IMR-90 (cell line): ENCODE measurements around the gene MSH5. TPM values are rescaled to one million over a fixed set of nuclear protein-coding genes. Genes with fewer than 3 reads are reported as not detected.

Experiments used
- ATAC-seq: fragments of 200-7000 bp; cut with Tn5 transposase; 2 replicates; pipeline ENCODE4 v1.9.1; 2020; ENCODE audit warnings: low read depth, mild to moderate bottlenecking, moderate library complexity
- BruUV-seq: library from RNA; stranded (reverse); fragments of 400-500 nt; replicated peaks from 2 replicates; lab custom pipeline; 2021; lab: Mats Ljungman, UMichigan
- CTCF ChIA-PET: fragments of 300-600 bp; formaldehyde crosslinking; extraction: SDS; loops from one replicate; lab custom pipeline; 2021; ENCODE audit warnings: antibody characterized with exemption; lab: Yijun Ruan, JAX
- POLR2A ChIA-PET: fragments of 300-600 bp; sonication (Branson Sonifier 250); formaldehyde crosslinking; loops from one replicate; lab custom pipeline; 2022; ENCODE audit warnings: antibody characterized with exemption; ENCODE audit not compliant: unreplicated experiment; lab: Charles Lee
- DNase-seq: peaks from one replicate; pipeline ENCODE4 v3.0.0; 2013
- H2AFZ ChIP-seq: replicated peaks from 2 replicates; pipeline ENCODE3; 2013; ENCODE audit warnings: low read length, mild to moderate bottlenecking; ENCODE audit not compliant: poor library complexity
- H2AK5ac ChIP-seq: 2 replicates; pipeline ENCODE4 v1.6.1; 2013; ENCODE audit warnings: low read depth, low read length, inconsistent platforms
- H2AK9ac ChIP-seq: replicated peaks from 2 replicates; pipeline ENCODE3; 2013; ENCODE audit warnings: mild to moderate bottlenecking, low read depth, low read length, moderate library complexity; ENCODE audit not compliant: poor library complexity
- H2BK120ac ChIP-seq: 2 replicates; pipeline ENCODE4 v1.6.1; 2013; ENCODE audit warnings: low read depth, low read length, inconsistent platforms
- H2BK15ac ChIP-seq: 3 replicates; pipeline ENCODE4 v1.6.1; 2013; ENCODE audit warnings: low read depth, low read length, inconsistent platforms
- H2BK20ac ChIP-seq: 2 replicates; pipeline ENCODE4 v1.6.1; 2013; ENCODE audit warnings: low read depth, mild to moderate bottlenecking, inconsistent platforms, low read length, moderate library complexity
- H2BK5ac ChIP-seq: 2 replicates; pipeline ENCODE4 v1.6.1; 2013; ENCODE audit warnings: mild to moderate bottlenecking, low read depth, low read length, inconsistent platforms; ENCODE audit not compliant: poor library complexity, severe bottlenecking
- H3K14ac ChIP-seq: replicated peaks from 2 replicates; pipeline ENCODE4 v1.6.1; 2013; ENCODE audit warnings: low read depth, low read length, inconsistent platforms
- H3K18ac ChIP-seq: 2 replicates; pipeline ENCODE4 v1.6.1; 2013; ENCODE audit warnings: low read depth, low read length, control low read depth
- H3K23ac ChIP-seq: 2 replicates; pipeline ENCODE4 v1.6.1; 2013; ENCODE audit warnings: low read depth, low read length, inconsistent platforms
- H3K27ac ChIP-seq: 2 replicates; pipeline ENCODE4 v1.5.1; 2013; ENCODE audit warnings: mild to moderate bottlenecking, control low read depth, low read length; ENCODE audit not compliant: insufficient read depth
- H3K27me3 ChIP-seq: 2 replicates; pipeline ENCODE4 v1.6.1; 2013; ENCODE audit warnings: low read length; ENCODE audit not compliant: control insufficient read depth, insufficient read depth
- H3K36me3 ChIP-seq: 2 replicates; pipeline ENCODE4 v1.6.1; 2013; ENCODE audit warnings: low read length, mixed read lengths; ENCODE audit not compliant: control insufficient read depth, insufficient read depth
- H3K4ac ChIP-seq: 2 replicates; pipeline ENCODE4 v1.6.1; 2013; ENCODE audit warnings: low read depth, low read length, inconsistent platforms
- H3K4me1 ChIP-seq: 2 replicates; pipeline ENCODE4 v1.6.1; 2013; ENCODE audit warnings: low read length, mixed read lengths; ENCODE audit not compliant: control insufficient read depth, insufficient read depth
- H3K4me2 ChIP-seq: 2 replicates; pipeline ENCODE4 v1.6.1; 2013; ENCODE audit warnings: low read depth, mild to moderate bottlenecking, control low read depth, low read length, moderate library complexity
- H3K4me3 ChIP-seq: 2 replicates; pipeline ENCODE4 v1.5.1; 2013; ENCODE audit warnings: low read depth, mild to moderate bottlenecking, control low read depth, low read length, moderate library complexity; ENCODE audit not compliant: insufficient read depth
- H3K56ac ChIP-seq: 2 replicates; pipeline ENCODE4 v1.6.1; 2013; ENCODE audit warnings: low read length, inconsistent platforms; ENCODE audit not compliant: insufficient read depth; ENCODE audit errors: extremely low read depth
- H3K79me1 ChIP-seq, 2 experiments: 2 replicates each; pipeline ENCODE4 v1.6.1; 2013; ENCODE audit warnings: low read length in 2 of 2, inconsistent platforms in 1 of 2, low read depth in 1 of 2
- H3K9ac ChIP-seq: 2 replicates; pipeline ENCODE4 v1.6.1; 2013; ENCODE audit warnings: low read depth, low read length, control low read depth
- H3K9me1 ChIP-seq: 2 replicates; pipeline ENCODE4 v1.6.1; 2013; ENCODE audit warnings: low read length, inconsistent platforms; ENCODE audit not compliant: insufficient read depth
- H3K9me3 ChIP-seq: 2 replicates; pipeline ENCODE4 v1.6.1; 2013; ENCODE audit warnings: low read length; ENCODE audit not compliant: control insufficient read depth, insufficient read depth
- H4K20me1 ChIP-seq: 2 replicates; pipeline ENCODE4 v1.6.1; 2013; ENCODE audit warnings: low read length, inconsistent platforms; ENCODE audit not compliant: insufficient read depth
- H4K5ac ChIP-seq: 2 replicates; pipeline ENCODE4 v1.6.1; 2013; ENCODE audit warnings: mild to moderate bottlenecking, low read depth, low read length, control low read depth
- H4K8ac ChIP-seq, 2 experiments: 2 replicates each; pipeline ENCODE4 v1.6.1; 2013; ENCODE audit warnings: low read depth in 2 of 2, low read length in 2 of 2, control low read depth in 1 of 2, inconsistent platforms in 1 of 2
- H4K91ac ChIP-seq: 2 replicates; pipeline ENCODE4 v1.6.1; 2013; ENCODE audit warnings: low read depth, low read length, inconsistent platforms; ENCODE audit not compliant: insufficient read depth
- BHLHE40 ChIP-seq: fragments of 150-350 bp; IDR thresholded peaks from 2 replicates; pipeline ENCODE4 v1.6.1; 2016; ENCODE audit warnings: mild to moderate bottlenecking, low read depth, low read length
- CHD1 ChIP-seq: IDR thresholded peaks from 2 replicates; pipeline ENCODE4 v1.6.1; 2012; ENCODE audit warnings: low read depth, low read length, improper control_type of control experiment
- CTCF ChIP-seq: conservative IDR thresholded peaks from 2 replicates; pipeline ENCODE4 v1.5.1; 2012; ENCODE audit warnings: mild to moderate bottlenecking, low read depth, low read length, improper control_type of control experiment
- ELK1 ChIP-seq: fragments of 150-350 bp; IDR thresholded peaks from 2 replicates; pipeline ENCODE4 v1.6.1; 2016; ENCODE audit warnings: low read depth, mild to moderate bottlenecking, low read length, moderate library complexity, borderline replicate concordance
- FOS ChIP-seq: fragments of 150-350 bp; IDR thresholded peaks from 2 replicates; pipeline ENCODE4 v1.6.1; 2016; ENCODE audit warnings: low read depth, low read length
- MAFK ChIP-seq: IDR thresholded peaks from 2 replicates; pipeline ENCODE4 v1.6.1; 2012; ENCODE audit warnings: low read depth, low read length, improper control_type of control experiment
- MAZ ChIP-seq: IDR thresholded peaks from 2 replicates; pipeline ENCODE4 v1.6.1; 2012; ENCODE audit warnings: low read depth, mild to moderate bottlenecking, low read length, improper control_type of control experiment, moderate library complexity, borderline replicate concordance
- NFE2L2 ChIP-seq: fragments of 150-350 bp; IDR thresholded peaks from 2 replicates; pipeline ENCODE4 v1.6.1; 2016; ENCODE audit warnings: low read depth, mild to moderate bottlenecking, low read length
- POLR2A ChIP-seq: IDR thresholded peaks from 2 replicates; pipeline ENCODE4 v1.6.1; 2012; ENCODE audit warnings: mild to moderate bottlenecking, low read depth, low read length
- RAD21 ChIP-seq: IDR thresholded peaks from 2 replicates; pipeline ENCODE4 v1.6.1; 2012; ENCODE audit warnings: low read length, improper control_type of control experiment
- RCOR1 ChIP-seq: IDR thresholded peaks from 2 replicates; pipeline ENCODE4 v1.6.1; 2012; ENCODE audit warnings: mild to moderate bottlenecking, low read length, improper control_type of control experiment; ENCODE audit not compliant: insufficient replicate concordance
- RFX5 ChIP-seq: IDR thresholded peaks from 2 replicates; pipeline ENCODE4 v1.8.0; 2012; ENCODE audit warnings: low read depth, mild to moderate bottlenecking, low read length, moderate library complexity
- SMC3 ChIP-seq: fragments of 150-350 bp; IDR thresholded peaks from 2 replicates; pipeline ENCODE4 v1.6.1; 2016; ENCODE audit warnings: low read depth, mild to moderate bottlenecking, antibody characterized with exemption, low read length, moderate library complexity
- USF2 ChIP-seq: fragments of 150-350 bp; IDR thresholded peaks from 2 replicates; pipeline ENCODE4 v1.6.1; 2017; ENCODE audit warnings: mild to moderate bottlenecking, antibody characterized with exemption, low read length, low read depth
- WGBS, 2 experiments: methylation state at CpG; one replicate each; pipeline versions ENCODE4 v1.1.5 to v1.1.7; 2013; ENCODE audit warnings: missing lambda C conversion rate in 2 of 2; ENCODE audit not compliant: insufficient read length in 1 of 2; ENCODE audit errors: extremely low coverage in 2 of 2; 5-methylcytosine and 5-hydroxymethylcytosine counted together
- dilution Hi-C: fragments of 300-500 bp; cut with HindIII; formaldehyde crosslinking; loops from one replicate; pipeline ENCODE4 v1.14.3; 2018; ENCODE audit warnings: low sequenced_read_pairs; ENCODE audit not compliant: unreplicated experiment
- in situ Hi-C: fragments of 300-500 bp; cut with MboI; formaldehyde crosslinking; loops from 3 replicates; pipeline ENCODE4 v1.14.3; 2019; ENCODE audit warnings: low sequenced_read_pairs, inconsistent platforms, mixed read lengths
- intact Hi-C: fragments of 100-400 bp; cut with micrococcal nuclease; formaldehyde crosslinking; loops from 2 replicates; pipeline ENCODE4 v1.10.0; 2022
- polyA plus RNA-seq, 3 experiments: library from polyadenylated mRNA; depleted of rRNA; stranded (reverse); fragments of >200 nt; gene quantifications; 2 replicates each; pipeline ENCODE4 v1.2.3, GENCODE V29; 2012; ENCODE audit warnings: low replicate concordance in 1 of 3
- total RNA-seq: library from RNA; depleted of rRNA; stranded (reverse); fragments of >200 nt; gene quantifications from 2 replicates; pipeline ENCODE4 v1.2.3, GENCODE V29; 2012

MSH5 gene
- total and polyA plus RNA-seq, 2 of the 4 experiments (the other 2 are of a cell fraction): 5.6 to 15.7 TPM

- Histone ChIP-seq H2AK9ac (no peak overlapping the region), H3K79me1 (no peaks in the 10 kb centered on the region), H3K9me3 (no peaks in the 10 kb centered on the region), H2BK20ac (no peak overlapping the region), H2BK5ac (no peak overlapping the region), H3K27ac (no peak overlapping the region), H3K9me1 (peaks cover 4% of the 10 kb centered on the region; the same call in 1 of the 2 replicates), H3K4me1 (no peaks in the 10 kb centered on the region), H3K23ac (no peak overlapping the region), H3K36me3 (no peaks in the 10 kb centered on the region), H4K20me1 (no peaks in the 10 kb centered on the region), H3K4ac (no peak overlapping the region), H2BK15ac (no peak overlapping the region), H3K27me3 (peaks cover 23% of the 10 kb centered on the region), H3K18ac (no peak overlapping the region), H3K4me3 (no peak overlapping the region), H3K56ac (no peak overlapping the region), H4K8ac (no peak overlapping the region), H2AFZ (peak overlapping the region; percentile 13), H3K14ac (no peak overlapping the region), H2AK5ac (no peak overlapping the region), H4K91ac (no peak overlapping the region), H2BK120ac (no peak overlapping the region), H3K4me2 (no peak overlapping the region), H3K9ac (no peak overlapping the region), H4K5ac (no peak overlapping the region)
- POLR2A ChIA-PET: no interaction called here
- WGBS, 2 experiments: 30% methylated on average over 2 of the region's 10 CpGs; no CpG with 5 or more reads in 1 of the 2 experiments
- no TSS peak for BruUV-seq
- no peak for TF ChIP-seq RFX5
- no peak for TF ChIP-seq POLR2A
- no peak for TF ChIP-seq MAZ
- TF ChIP-seq SMC3: no peak
- no peak for TF ChIP-seq RAD21
- TF ChIP-seq NFE2L2: no peak
- no peak for TF ChIP-seq MAFK
- no peak for TF ChIP-seq BHLHE40
- no peak for TF ChIP-seq CTCF
- TF ChIP-seq RCOR1: no peak
- TF ChIP-seq ELK1: no peak
- no peak for TF ChIP-seq FOS
- no peak for TF ChIP-seq USF2
- TF ChIP-seq CHD1: no peak
- ATAC-seq: no peak
- CTCF ChIA-PET: no interaction called here
- intact Hi-C loops: no loop called here
- dilution Hi-C loops: no loop called here
- DNase-seq: no peak
- in situ Hi-C loops: no loop called here
Measured at GRCh38 chr6:31717499-31718222, 22.1 kb upstream of the MSH5 start.
